ENCODE data around the gene MAPKAPK5.
"Not testable (repeated sequence)": the region's sequence is repeated elsewhere in the genome, so short reads cannot be mapped to it uniquely, and the experiment has no call there.

MAPKAPK5 gene

GRCh38 chr12:111841750-111842555 is at the start of gene MAPKAPK5:
Gene MAPKAPK5, plus strand, starts transcription at chr12:111842228. Its CDS starts 506 bp downstream, at chr12:111842734.
- peak; percentile 97 for DNase-seq

- no peak for DNase-seq
These were observed 49.2 kb upstream of the MAPKAPK5 start for GRCh38 chr12:111792856-111793235.

GRCh38 chr12:111798182-111798581 is 43.8 kb upstream of the MAPKAPK5 start:
- DNase-seq: no peak

DNA sequence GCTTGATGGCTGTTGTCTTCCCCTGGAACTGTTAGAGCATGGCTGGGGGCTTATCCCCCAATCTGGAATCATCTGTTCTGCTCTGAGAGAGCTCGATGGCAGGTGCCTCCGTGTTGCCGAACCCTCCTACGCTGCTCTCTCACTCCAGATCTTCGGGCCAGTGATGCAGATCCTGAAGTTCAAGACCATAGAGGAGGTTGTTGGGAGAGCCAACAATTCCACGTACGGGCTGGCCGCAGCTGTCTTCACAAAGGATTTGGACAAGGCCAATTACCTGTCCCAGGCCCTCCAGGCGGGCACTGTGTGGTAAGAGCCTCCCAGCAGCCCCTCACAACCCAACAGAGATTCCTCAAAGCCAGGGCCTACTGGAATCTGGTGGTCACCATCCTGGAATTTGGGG is 42.3 kb upstream of the MAPKAPK5 start:
- no peak for DNase-seq

DNA sequence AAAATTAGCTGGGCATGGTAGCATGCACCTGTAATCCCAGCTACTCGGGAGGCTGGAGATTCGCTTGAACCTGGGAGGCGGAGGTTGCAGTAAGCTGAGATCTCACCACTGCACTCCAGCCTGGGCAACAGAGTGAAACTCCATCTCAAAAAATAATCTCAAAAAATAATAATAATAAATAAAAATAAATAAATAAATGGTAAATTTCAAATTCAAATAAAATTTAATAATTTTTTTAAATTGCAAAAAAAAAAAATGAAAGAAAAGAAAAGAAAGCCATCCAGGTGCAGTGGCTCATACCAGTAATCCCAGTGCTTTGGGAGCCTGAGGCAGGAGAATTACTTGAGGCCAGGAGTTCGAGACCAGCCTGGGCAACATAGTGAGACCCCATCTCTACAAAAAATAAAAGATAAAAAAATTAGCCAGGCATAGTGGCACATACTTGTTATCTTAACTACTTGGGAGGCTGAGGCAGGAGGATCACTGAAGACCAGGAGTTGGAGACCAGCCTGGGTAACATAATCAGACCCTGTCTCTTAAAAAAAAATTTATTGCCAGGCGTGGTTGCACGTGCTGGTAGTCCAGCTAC is 38.9 kb upstream of the MAPKAPK5 start:
- no peak for DNase-seq

DNA sequence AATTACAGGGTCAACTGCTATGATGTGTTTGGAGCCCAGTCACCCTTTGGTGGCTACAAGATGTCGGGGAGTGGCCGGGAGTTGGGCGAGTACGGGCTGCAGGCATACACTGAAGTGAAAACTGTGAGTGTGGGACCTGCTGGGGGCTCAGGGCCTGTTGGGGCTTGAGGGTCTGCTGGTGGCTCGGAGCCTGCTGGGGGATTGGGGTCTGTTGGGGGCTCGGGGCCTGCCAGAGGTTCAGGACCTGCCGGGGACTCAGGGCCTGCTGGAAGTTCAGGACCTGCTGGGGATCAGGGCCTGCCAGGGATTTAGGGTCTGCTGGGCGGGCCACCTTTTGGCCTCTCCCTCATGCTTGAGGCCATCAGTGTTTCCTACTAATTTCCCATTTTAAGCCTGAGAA is 38.2 kb upstream of the MAPKAPK5 start:
- DNase-seq: no peak

GRCh38 chr12:111806304-111806703 is 35.7 kb upstream of the MAPKAPK5 start:
- DNase-seq: no peak

DNA sequence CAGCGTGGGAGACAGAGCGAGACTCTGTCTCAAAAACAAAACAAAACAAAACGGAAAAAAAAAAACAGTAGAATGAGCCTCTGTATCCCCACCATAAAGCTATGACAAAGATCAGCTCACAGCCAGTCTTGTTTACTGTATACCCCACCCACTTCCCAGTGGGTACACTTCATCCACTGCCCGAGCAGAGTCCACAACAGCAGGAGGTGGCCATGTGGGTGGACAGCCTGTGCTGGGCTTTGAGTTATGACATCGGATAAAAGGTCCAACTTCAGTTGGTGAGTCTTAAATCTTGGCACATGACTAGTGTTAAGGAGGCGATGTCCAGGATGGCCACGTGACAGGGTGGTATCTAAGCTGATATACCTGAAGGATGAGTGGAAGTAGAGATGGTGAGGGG is 34.8 kb upstream of the MAPKAPK5 start:
- no peak for DNase-seq

DNA sequence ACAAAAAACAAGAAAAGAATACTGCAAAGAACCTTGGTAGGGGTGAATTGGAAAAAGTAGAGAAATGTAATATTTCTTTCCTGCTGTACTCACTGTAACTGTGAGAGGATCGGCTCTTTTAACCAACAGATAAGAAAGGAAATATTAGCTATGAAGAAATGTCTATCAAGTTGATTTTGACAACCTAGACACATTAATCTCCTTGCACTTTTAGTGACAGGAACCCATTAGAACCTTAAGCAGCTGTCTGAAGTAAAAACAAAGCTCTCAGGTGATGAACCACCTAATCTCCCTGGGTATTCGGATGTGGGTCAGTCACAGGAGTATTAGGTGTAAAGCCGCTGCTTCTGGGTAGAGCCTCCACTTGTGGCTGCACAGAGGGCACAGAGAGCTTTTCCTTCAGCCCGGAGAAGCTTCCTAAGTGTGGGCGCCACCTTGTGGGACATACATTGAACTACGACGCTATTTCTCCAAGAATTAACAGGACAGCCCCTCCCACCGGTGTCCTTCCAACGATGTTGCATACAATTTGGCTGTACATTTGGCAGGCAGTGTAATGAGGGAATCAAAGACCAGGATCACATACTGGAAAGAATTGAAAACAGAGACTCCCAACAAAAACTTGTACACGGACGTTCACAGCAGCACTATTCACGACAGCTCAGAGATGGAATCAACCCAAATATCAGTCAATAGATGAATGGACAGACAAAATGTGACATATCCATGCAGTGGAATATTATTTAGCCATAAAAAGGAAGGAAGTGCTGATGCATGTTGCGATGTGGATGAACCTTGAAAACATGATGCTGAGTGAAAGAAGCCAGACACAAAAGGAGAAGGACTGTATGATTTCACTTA is 28.9 kb upstream of the MAPKAPK5 start:
- peak; percentile 69 for DNase-seq

DNA sequence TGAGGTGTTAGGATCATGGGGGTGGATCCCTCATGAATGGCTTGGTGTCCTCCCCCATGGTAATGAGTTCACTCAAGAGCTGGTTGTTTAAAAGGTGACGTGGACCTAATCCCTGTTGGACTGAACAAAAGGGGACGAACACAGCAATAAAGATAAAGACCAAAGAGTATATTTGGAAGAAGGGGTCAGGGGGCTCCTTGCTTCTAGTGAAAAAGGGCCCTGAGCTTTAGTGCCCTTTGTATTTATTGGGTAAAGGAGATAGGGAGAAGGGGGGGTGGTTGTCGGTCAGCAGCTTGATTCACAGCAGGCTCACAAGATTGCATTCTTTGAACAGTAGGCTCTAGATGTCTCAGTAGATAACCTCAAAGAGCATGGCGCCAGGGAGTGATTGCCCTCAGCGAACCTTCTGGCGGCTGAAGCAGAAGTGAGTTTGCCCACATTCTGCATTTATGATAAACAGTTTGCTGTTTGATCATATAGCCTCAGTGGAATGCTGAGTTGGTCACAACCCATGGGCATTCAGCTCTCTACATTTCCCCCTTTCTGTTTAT is 25.9 kb upstream of the MAPKAPK5 start:
- no peak for DNase-seq

- DNase-seq: not testable (repeated sequence)
These were observed 25.1 kb upstream of the MAPKAPK5 start for GRCh38 chr12:111816898-111817297.

- no peak for DNase-seq
These were observed 23.7 kb upstream of the MAPKAPK5 start for GRCh38 chr12:111818340-111818739.

DNA sequence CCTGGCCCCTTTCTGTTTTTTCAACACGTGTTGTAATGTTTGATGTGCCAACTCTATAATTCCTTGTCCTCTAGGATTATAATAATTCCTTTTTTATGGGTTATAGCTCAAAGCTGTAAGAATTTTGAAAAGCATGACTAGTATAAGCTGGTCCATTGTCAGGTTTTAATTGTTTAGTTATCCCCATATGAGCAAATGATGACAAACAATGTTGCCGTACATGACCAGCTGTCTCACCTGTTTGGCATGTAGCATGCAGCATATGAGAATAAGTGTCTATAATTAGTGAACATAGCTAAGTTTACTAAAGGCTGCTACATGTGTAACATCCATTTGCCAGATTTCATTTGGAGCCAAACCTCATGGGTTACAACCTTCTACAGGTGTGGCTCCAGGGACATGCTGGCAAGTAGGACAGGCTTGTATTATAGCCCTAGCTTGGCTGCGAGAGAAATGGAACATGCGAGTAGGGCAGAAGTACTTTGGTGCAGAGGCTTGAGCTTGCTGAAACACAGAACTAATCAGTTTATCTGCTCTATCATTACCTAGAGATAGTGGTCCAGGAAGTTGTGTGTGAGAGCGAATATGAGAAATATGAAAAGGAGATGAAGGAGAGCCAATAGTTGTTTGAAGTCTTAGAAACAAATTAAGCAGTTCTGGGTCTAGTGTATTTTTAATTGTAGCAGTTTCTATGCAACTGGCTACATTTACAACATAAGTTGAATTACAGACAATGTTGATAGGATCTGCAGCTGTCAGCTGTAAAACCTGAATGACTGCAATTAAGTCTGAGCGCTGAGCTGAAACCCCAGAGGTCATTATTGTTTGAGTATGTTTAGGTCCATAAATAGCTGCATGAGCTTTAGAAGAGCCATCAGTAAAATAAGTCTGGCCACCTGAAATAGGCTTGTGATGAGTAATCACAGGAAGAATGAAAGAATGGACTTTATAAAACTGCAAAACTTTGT is 22.6 kb upstream of the MAPKAPK5 start:
- no peak for DNase-seq

DNA sequence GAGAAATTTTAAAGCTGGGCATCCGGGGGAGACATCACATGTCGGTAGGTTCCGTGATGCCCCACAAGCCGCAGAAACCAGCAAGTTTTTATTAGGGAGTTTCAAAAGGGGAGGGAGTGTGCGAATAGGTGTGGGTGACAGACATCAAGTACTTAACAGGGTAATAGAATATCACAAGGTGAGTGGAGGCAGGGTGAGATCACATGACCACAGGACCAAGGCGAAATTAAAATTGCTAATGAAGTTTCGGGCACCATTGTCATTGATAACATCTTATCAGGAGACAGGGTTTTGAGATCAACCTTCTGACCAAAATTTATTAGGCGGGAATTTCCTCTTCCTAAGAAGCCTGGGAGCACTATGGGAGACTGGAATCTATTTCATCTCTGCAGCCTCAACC is 21.2 kb upstream of the MAPKAPK5 start:
- not testable (repeated sequence) for DNase-seq

GRCh38 chr12:111822886-111823285 is 19.1 kb upstream of the MAPKAPK5 start:
- no peak for DNase-seq

- DNase-seq: no peak
These were observed 18.1 kb upstream of the MAPKAPK5 start for GRCh38 chr12:111823891-111824290.

DNA sequence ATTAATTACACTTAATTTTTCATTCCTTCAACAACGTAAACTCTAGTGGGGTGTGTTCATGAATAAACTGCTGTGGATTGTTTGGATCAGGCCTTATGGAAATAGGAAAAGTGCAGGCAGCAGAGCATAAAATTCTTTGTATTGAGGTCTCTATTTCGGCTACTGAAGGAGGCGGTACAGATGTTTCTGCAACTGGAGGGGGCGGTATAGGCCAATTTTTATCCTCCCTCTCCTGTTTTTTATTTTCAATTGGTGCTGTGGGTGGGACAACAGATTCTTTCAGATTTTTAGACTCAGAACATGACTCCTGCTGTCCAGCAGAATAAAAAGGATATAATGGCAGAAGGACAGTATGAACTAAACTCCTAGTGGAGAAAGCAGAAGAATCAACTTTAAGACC is 17.7 kb upstream of the MAPKAPK5 start:
- not testable (repeated sequence) for DNase-seq

GRCh38 chr12:111825509-111825908 is 16.5 kb upstream of the MAPKAPK5 start:
- DNase-seq: no peak

- DNase-seq: no peak
These were observed 15.7 kb upstream of the MAPKAPK5 start for GRCh38 chr12:111826316-111826715.

DNA sequence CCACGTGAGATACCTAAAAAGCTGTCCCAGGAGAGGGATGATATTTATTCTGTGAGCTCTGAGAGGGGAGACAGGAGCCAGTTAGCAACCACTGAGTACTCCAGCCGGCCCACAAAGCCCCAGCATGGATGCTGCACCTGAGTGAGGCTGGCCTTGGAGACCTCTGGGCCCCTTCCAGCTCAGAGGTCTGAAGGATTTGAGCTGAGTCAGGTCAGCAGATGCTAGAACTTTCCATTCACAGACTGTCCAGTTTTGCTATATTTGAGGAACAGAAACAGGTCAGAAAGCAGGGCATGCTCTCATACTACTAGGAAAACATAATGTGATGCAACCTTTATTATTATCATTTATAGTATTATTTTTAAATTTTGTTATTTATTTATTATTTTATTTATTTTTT is 15.0 kb upstream of the MAPKAPK5 start:
- DNase-seq: no peak

GRCh38 chr12:111827907-111828306 is 14.1 kb upstream of the MAPKAPK5 start:
- no peak for DNase-seq

- no peak for DNase-seq
These were observed 13.6 kb upstream of the MAPKAPK5 start for GRCh38 chr12:111828338-111828979.

All from stimulated activated CD4-positive, alpha-beta T cell treated with anti-CD3 and anti-CD28 coated beads, Interleukin-4, amount 100 ng/mL, for 24 hours (primary cell).